Common myeloid progenitor, CD34-positive (primary cell): ENCODE measurements around the gene MGMT.

Source experiments
- CTCF ChIA-PET: fragments of 350-600 bp; sonication (Branson Sonifier 250); formaldehyde crosslinking; loops from one replicate; lab custom pipeline; 2021; ENCODE audit warnings: antibody characterized with exemption; lab: Charles Lee
- POLR2A ChIA-PET: fragments of 350-600 bp; sonication (Branson Sonifier 250); formaldehyde crosslinking; loops from one replicate; lab custom pipeline; 2021; ENCODE audit warnings: antibody characterized with exemption; lab: Charles Lee
- DNase-seq, 3 donors: peaks; one replicate each; pipeline versions ENCODE4 v3.0.0 to v3.0.0-alpha.2; 2013
- H3K27ac ChIP-seq, 2 experiments: 1 replicate in 1 of 2; 2 replicates in 1 of 2; pipeline ENCODE4 v1.7.0; 2013; ENCODE audit warnings: inconsistent platforms in 2 of 2, low read length in 2 of 2, mild to moderate bottlenecking in 2 of 2, low read depth in 1 of 2, moderate library complexity in 1 of 2; ENCODE audit not compliant: severe bottlenecking in 2 of 2, insufficient read depth in 1 of 2, poor library complexity in 1 of 2
- H3K27me3 ChIP-seq, 5 experiments: replicated peaks in 2 of 5; 1 replicate in 3 of 5; 2 replicates in 2 of 5; pipeline versions ENCODE4 v1.6.1 to v1.7.0; 2013; ENCODE audit warnings: low read length in 4 of 5, mild to moderate bottlenecking in 2 of 5, moderate library complexity in 2 of 5, inconsistent platforms in 1 of 5; ENCODE audit not compliant: insufficient read depth in 5 of 5, control insufficient read depth in 4 of 5
- H3K36me3 ChIP-seq, 4 experiments: 1 replicate in 2 of 4; 2 replicates in 2 of 4; pipeline versions ENCODE4 v1.6.1 to v1.7.0; 2013; ENCODE audit warnings: low read length in 3 of 4, control low read depth in 1 of 4, mild to moderate bottlenecking in 1 of 4; ENCODE audit not compliant: control insufficient read depth in 4 of 4, insufficient read depth in 4 of 4
- H3K4me1 ChIP-seq, 4 experiments: 1 replicate in 3 of 4; 2 replicates in 1 of 4; pipeline versions ENCODE4 v1.6.1 to v1.7.1; 2013; ENCODE audit warnings: low read length in 3 of 4, mild to moderate bottlenecking in 3 of 4, control low read depth in 1 of 4, inconsistent platforms in 1 of 4, moderate library complexity in 1 of 4; ENCODE audit not compliant: control insufficient read depth in 4 of 4, insufficient read depth in 4 of 4; ENCODE audit errors: control extremely low read depth in 1 of 4
- H3K4me3 ChIP-seq, 7 experiments: 1 replicate in 4 of 7; 2 replicates in 3 of 7; pipeline versions ENCODE4 v1.5.1 to v1.7.0; 2013; ENCODE audit warnings: mild to moderate bottlenecking in 7 of 7, low read length in 6 of 7, moderate library complexity in 6 of 7, inconsistent platforms in 2 of 7, low read depth in 2 of 7, control low read depth in 1 of 7; ENCODE audit not compliant: insufficient read depth in 4 of 7, control insufficient read depth in 1 of 7; ENCODE audit errors: extremely low read depth in 1 of 7
- H3K9me3 ChIP-seq, 5 experiments: 1 replicate in 4 of 5; 2 replicates in 1 of 5; pipeline versions ENCODE4 v1.6.1 to v1.7.1; 2013; ENCODE audit warnings: low read length in 4 of 5, mild to moderate bottlenecking in 2 of 5, inconsistent platforms in 1 of 5, low read depth in 1 of 5, moderate library complexity in 1 of 5; ENCODE audit not compliant: control insufficient read depth in 4 of 5, insufficient read depth in 2 of 5; ENCODE audit errors: control extremely low read depth in 1 of 5
- WGBS: methylation state at CpG from one replicate; pipeline ENCODE4 v1.1.5; 2013; ENCODE audit not compliant: insufficient coverage; 5-methylcytosine and 5-hydroxymethylcytosine counted together

The MGMT gene

DNA sequence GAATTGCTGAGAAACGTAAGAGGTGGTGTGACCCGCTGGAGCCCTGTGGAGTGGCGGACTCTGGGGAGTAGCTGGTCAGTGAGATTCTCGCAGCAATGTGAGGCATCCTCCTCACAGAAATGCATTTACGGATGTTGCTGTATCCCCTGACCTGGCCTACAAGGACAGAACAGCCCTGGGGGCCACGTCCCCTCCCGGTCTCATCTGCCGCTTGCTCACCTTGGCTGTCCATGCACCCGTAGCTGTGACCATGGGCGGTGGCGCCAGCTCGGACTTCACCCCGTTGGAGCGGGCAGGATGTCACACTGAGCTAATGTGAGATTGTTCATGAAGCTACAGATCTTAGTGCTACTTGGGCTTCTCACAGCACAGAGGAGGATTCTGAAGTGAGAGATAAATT, 303.2 kb downstream of the MGMT start:
- DNase-seq = no peak
- H3K27me3 ChIP-seq = no peaks in the 10 kb centered on the region
- WGBS = 96% methylated on average over 14 of the region's 14 CpGs
- H3K4me1 ChIP-seq = peaks cover 0 to 7% (median 3%) of the 10 kb centered on the region in 4 experiments
- peaks cover 0 to 5% (median under 1%) of the 10 kb centered on the region in 4 experiments for H3K36me3 ChIP-seq
- no peak overlapping the region for H3K27ac ChIP-seq
- no peak overlapping the region for H3K4me3 ChIP-seq
- POLR2A ChIA-PET = no interaction called here
- CTCF ChIA-PET = interaction anchor here (1.3 kb wide), 1 partner anchor 15 kb away, joined by 3 read pairs; no protein-coding TSS in a partner anchor
- no peaks in the 10 kb centered on the region for H3K9me3 ChIP-seq

- no peak for DNase-seq
- WGBS = 92% methylated on average over 8 of the region's 13 CpGs
- no peaks in the 10 kb centered on the region for H3K9me3 ChIP-seq
- ChIA-PET CTCF (no interaction called here), POLR2A (no interaction called here)
- no peaks in the 10 kb centered on the region for H3K27me3 ChIP-seq
- H3K4me3 ChIP-seq = no peak overlapping the region
- no peak overlapping the region for H3K27ac ChIP-seq
- H3K4me1 ChIP-seq = peaks cover 0 to 7% (median 3%) of the 10 kb centered on the region in 4 experiments
- peaks cover 0 to 5% (median under 1%) of the 10 kb centered on the region in 4 experiments for H3K36me3 ChIP-seq
Observed at GRCh38 chr10:129771024-129771423, 304.0 kb downstream of the MGMT start.

DNA sequence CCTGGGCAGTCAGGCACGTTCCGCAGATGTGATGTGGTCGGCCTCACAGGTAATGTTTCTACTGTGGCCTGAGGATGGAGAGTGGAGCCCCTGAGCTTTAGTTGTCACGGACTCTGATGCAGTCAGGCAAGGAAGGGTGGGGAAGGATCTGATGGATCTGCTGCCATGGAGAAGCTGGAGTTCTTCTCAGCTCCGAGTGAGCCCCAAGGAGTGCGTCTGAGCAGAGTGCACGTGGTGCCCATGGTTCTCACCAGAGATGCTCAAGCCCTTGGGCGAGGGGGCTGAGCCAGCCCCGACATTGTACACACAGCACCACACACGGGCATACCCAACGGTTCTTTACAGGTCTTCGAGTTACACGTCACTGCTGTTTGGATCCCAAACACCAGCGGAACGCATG, 304.5 kb downstream of the MGMT start:
- 98% methylated on average over 13 of the region's 15 CpGs for WGBS
- no peaks in the 10 kb centered on the region for H3K27me3 ChIP-seq
- DNase-seq = no peak

DNA sequence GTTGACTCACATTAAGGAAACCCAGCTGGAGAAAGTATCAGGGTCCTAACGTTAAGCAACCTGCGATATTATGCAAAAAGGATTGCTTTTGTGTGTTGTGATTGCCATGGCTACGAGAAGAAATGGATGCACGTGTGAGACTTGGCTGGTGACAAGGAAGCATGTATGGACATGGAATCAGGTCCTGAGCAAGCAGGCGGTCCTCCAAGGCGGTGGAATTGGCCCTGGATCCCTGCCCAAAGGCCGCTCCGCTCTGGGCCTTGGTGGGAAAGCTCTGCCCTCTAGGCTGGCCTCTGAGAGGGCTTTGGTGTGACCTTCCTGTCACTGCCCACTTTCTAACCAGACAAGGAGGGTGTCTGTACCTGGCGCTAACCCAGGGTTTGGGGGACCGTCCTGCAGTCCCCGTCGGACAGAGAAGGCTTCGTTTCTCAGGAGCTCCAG, 305.0 kb downstream of the MGMT start:
- no peak overlapping the region for H3K27ac ChIP-seq
- ChIA-PET CTCF (no interaction called here), POLR2A (no interaction called here)
- H3K4me3 ChIP-seq = no peak overlapping the region
- no peak for DNase-seq
- peaks cover 0 to under 1% (median 0%) of the 10 kb centered on the region in 5 experiments for H3K9me3 ChIP-seq
- no peaks in the 10 kb centered on the region for H3K27me3 ChIP-seq
- H3K4me1 ChIP-seq = peaks cover 0 to 7% (median 3%) of the 10 kb centered on the region in 4 experiments
- WGBS = over 99% methylated on average over 13 of the region's 13 CpGs
- H3K36me3 ChIP-seq = peaks cover 0 to 5% (median under 1%) of the 10 kb centered on the region in 4 experiments

More for the DNA sequence above, 304.5 kb downstream of the MGMT start:
- H3K9me3 ChIP-seq = no peaks in the 10 kb centered on the region
- no peak overlapping the region for H3K27ac ChIP-seq
- ChIA-PET CTCF (no interaction called here), POLR2A (no interaction called here)
- no peak overlapping the region for H3K4me3 ChIP-seq
- H3K36me3 ChIP-seq = peaks cover 0 to 5% (median under 1%) of the 10 kb centered on the region in 4 experiments
- peaks cover 0 to 7% (median 3%) of the 10 kb centered on the region in 4 experiments for H3K4me1 ChIP-seq

DNA sequence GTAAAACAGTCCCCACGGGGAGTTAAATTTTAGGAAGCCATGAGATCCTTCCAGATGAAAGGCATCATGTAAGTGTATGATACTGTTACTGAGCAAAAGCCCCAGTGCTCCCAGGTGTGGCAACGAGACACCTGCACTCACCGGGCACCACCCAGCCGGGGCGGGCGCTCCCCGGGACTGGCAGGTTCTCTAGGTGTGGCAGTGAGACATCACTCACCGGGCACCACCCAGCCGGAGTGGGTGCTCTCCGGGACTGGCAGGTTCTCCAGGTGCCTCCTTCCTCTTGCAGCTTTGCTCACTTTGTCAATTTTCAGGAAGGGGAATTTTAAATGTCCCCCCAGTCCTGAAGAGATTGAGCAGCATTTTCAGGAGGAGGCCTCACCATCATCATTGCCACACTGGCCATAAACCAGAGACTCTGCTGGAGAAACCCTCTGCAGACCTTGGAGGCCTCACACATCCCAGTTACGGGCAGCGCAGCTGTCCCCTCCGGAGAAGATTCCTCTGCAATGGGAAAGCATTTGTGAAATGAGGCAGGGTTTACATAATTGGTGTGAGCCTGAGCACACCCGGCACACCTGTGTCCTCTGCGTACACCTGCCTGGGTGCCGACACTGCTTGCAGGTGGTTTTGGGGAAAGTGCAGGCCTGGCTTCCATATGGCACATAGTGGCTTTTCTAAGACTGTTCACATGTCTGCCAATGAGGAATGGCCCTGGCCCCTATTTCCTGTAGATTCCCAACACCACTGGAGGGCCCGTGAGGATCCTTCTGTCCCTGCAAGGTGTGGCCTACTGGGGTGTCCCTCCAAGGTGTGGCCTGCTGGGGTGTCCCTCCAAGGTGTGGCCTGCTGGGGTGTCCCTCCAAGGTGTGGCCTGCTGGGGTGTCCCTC, 305.7 kb downstream of the MGMT start:
- no peaks in the 10 kb centered on the region for H3K27me3 ChIP-seq
- ChIA-PET CTCF (no interaction called here), POLR2A (no interaction called here)
- peaks cover 0 to 7% (median 3%) of the 10 kb centered on the region in 4 experiments for H3K4me1 ChIP-seq
- WGBS = over 99% methylated on average over 16 of the region's 17 CpGs
- H3K9me3 ChIP-seq = peaks cover 0 to 3% (median 0%) of the 10 kb centered on the region in 5 experiments
- no peak overlapping the region for H3K27ac ChIP-seq
- no peak overlapping the region for H3K4me3 ChIP-seq
- DNase-seq = no peak
- peaks cover 0 to 3% (median under 1%) of the 10 kb centered on the region in 4 experiments for H3K36me3 ChIP-seq

DNA sequence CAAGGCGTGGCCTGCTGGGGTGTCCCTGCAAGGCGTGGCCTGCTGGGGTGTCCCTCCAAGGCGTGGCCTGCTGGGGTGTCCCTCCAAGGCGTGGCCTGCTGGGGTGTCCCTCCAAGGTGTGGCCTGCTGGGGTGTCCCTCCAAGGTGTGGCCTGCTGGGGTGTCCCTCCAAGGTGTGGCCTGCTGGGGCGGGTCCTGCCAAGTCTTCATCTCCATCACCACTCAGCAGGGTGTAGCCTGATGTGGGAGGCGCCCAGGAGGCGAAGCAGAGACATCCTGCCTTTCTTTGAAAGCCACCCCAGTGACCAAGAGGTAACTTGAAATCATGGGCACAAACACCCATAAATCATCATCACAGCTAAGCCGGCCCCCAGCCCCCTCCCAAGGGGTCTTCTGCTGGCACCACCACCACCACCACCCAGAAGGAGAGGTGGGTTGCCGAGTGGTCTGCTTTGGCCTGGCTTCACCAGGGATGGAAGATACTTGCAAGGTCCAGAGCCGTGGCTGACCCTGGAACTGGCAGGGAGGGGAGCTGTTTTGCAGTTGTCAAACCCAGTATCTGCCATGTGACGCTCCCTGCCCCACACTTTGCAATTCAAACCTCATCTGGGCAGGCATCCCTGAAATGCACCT, 306.4 kb downstream of the MGMT start:
- Histone ChIP-seq H3K4me3 (no peak overlapping the region), H3K36me3 (peaks cover 0 to 3% (median under 1%) of the 10 kb centered on the region in 4 experiments), H3K27me3 (no peaks in the 10 kb centered on the region), H3K9me3 (peaks cover 0 to 3% (median 0%) of the 10 kb centered on the region in 5 experiments), H3K4me1 (peaks cover 0 to 7% (median 3%) of the 10 kb centered on the region in 4 experiments), H3K27ac (no peak overlapping the region)
- DNase-seq = no peak
- CTCF ChIA-PET = no interaction called here
- WGBS = 98% methylated on average over 10 of the region's 11 CpGs
- POLR2A ChIA-PET = no interaction called here
